ENCODE measurements around the gene COP1.

GRCh38 chr1:175984057-175984812 is 222.9 kb downstream of the COP1 start:
- TF ChIP-seq POLR2AphosphoS5 (IDR thresholded peaks at IDR 0.05; ENCODE audit: borderline replicate concordance, low read depth, low read length): no peak
- TF ChIP-seq EZH2 (IDR thresholded peaks at IDR 0.05): no peak
- no peak for TF ChIP-seq FOXP2 (optimal IDR thresholded peaks at IDR 0.05; ENCODE audit: control extremely low read depth, extremely low read length, insufficient read depth)

All from SK-N-MC (cell line).